GM13977 (cell line): Measurements from ENCODE around the gene GIGYF2.

Experiments used
- DNase-seq: peaks from one replicate; pipeline ENCODE4 v3.0.0; 2012; ENCODE audit warnings: low spot score
- CTCF ChIP-seq: IDR thresholded peaks from 2 replicates; pipeline ENCODE4 v1.5.1; 2012; ENCODE audit warnings: mild to moderate bottlenecking, control low read depth; ENCODE audit not compliant: insufficient read depth; ENCODE audit errors: extremely low read depth, missing control alignments
- in situ Hi-C: fragments of 300-500 bp; cut with MboI; formaldehyde crosslinking; loops from one replicate; pipeline ENCODE4 v1.12.0; 2022; ENCODE audit warnings: low sequenced_read_pairs, low pct_unique_long_range_greater_than_20kb, mixed read lengths, inconsistent platforms; ENCODE audit not compliant: unreplicated experiment

GIGYF2 gene

DNA sequence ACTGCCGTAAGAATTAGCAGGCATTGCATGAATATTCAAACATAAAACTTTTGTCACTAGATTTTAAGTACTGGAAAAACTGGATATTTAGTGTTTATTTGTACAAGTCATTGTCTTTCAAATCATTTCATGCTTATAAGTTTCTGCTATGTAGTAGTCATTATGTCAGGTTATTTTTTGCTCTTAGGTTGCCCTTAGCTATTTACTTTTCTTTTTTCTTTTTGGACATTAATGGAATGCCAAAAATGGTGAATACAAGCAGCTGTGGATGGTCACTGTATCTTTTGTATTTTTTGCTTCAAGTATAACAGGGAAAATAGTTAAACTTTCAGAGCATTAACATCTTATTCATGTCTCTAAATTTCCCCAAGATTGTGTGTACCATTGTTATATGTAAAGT is 97.8 kb downstream of the GIGYF2 start:
- no peak for TF ChIP-seq CTCF
- in situ Hi-C loops, result no loop called here
- DNase-seq, result no peak

GRCh38 chr2:232795920-232796319 is 98.8 kb downstream of the GIGYF2 start:
- no peak for TF ChIP-seq CTCF
- no peak for DNase-seq
- in situ Hi-C loops, result no loop called here

DNA sequence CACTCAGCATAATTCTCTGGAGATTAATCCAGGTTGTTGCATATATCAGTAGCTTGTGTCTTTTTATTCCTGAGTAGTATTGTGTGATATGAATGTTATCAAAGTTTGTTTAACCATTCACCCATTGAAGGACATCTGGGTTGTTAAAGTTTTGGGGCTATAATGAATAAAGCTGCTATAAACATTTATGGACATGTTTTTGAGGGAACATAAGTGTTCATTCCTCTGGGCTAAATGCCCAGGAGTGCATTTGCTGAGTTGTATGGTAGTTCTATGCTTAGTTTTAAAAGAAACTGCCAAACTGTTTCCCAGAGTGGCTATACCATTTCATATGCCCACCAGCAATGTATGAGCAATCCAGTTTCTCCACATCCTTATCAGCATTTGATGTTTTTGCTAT is 101.1 kb downstream of the GIGYF2 start:
- in situ Hi-C loops, result no loop called here

GRCh38 chr2:232800166-232800565 is 103.0 kb downstream of the GIGYF2 start:
- DNase-seq, result no peak
- in situ Hi-C loops, result no loop called here
- no peak for TF ChIP-seq CTCF

More for the DNA sequence above, 101.1 kb downstream of the GIGYF2 start:
- TF ChIP-seq CTCF, result no peak
- DNase-seq, result no peak

GRCh38 chr2:232802091-232802490 is 105.0 kb downstream of the GIGYF2 start:
- DNase-seq, result no peak
- TF ChIP-seq CTCF, result no peak
- in situ Hi-C loops, result no loop called here

DNA sequence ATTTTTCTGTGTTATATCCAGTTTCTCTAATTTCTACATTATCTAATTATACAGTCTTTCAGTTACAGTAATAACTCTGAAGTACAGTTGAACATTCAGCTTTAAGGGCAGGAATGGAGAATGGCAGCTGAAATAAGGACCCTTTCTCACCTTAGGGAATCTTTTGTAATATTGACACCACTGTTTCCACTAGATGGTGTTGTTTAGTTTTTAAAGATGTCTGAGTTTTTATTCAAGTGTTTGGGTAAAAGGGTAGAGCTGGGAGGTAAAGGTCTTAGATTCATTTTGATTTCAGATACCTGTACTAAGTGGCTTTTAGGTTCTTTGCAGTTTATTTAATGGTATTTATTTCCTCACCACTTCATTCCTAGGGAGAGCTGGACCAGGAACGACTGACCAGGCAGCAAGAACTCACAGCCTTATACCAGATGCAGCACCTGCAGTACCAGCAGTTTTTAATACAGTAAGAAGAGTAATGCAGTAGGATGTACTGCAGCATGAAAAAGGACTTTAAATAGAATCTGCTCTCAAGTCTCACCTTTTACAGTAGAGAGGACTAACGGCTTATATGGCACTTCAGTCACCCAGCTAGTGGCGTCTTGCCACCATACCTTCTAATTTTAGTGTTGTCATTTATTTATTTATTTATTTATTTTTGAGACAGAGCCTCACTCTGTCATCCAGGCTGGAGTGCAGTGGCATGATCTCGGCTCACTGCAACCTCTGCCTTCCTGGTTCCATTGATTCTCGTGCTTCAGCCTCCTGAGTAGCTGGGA is 112.4 kb downstream of the GIGYF2 start:
- DNase-seq, result no peak

More for the DNA sequence above, 112.4 kb downstream of the GIGYF2 start:
- in situ Hi-C loops, result no loop called here
- TF ChIP-seq CTCF, result no peak
